OCI-LY1 (cell line): ENCODE measurements around the gene TTPAL.

Source experiments
- H2AFZ ChIP-seq: fragments of 200-600 bp; sonication (generic), shearing (Covaris generic); 2 replicates; pipeline ENCODE4 v1.6.0; 2014; ENCODE audit warnings: antibody characterized with exemption, mild to moderate bottlenecking, low read length
- H3F3A ChIP-seq: fragments of 200-600 bp; sonication (generic), shearing (Covaris generic); 2 replicates; pipeline ENCODE4 v1.6.0; 2014; ENCODE audit warnings: mild to moderate bottlenecking, antibody characterized with exemption, low read length, moderate library complexity; ENCODE audit not compliant: insufficient read depth
- H3K27ac ChIP-seq: fragments of 200-600 bp; sonication (generic); 2 replicates; pipeline ENCODE4 v1.5.1; 2014; ENCODE audit warnings: low read length, mixed run types, mild to moderate bottlenecking, low read depth; ENCODE audit not compliant: poor library complexity, severe bottlenecking
- H3K27me3 ChIP-seq: fragments of 200-600 bp; sonication (generic); 2 replicates; pipeline ENCODE4 v1.6.0; 2014; ENCODE audit warnings: antibody characterized with exemption, mild to moderate bottlenecking, low read length, moderate library complexity; ENCODE audit not compliant: insufficient read depth
- H3K36me3 ChIP-seq: fragments of 200-600 bp; sonication (generic); 2 replicates; pipeline ENCODE4 v1.6.1; 2014; ENCODE audit warnings: mild to moderate bottlenecking, antibody characterized with exemption, low read length, moderate library complexity, mixed read lengths; ENCODE audit not compliant: insufficient read depth
- H3K4me1 ChIP-seq: fragments of 200-600 bp; sonication (generic); 2 replicates; pipeline ENCODE4 v1.5.1; 2014; ENCODE audit warnings: mild to moderate bottlenecking, low read length, moderate library complexity; ENCODE audit not compliant: insufficient read depth, severe bottlenecking
- H3K4me2 ChIP-seq: fragments of 200-600 bp; sonication (generic), shearing (Covaris generic); 2 replicates; pipeline ENCODE4 v1.6.1; 2014; ENCODE audit warnings: low read length
- H3K4me3 ChIP-seq: fragments of 200-600 bp; sonication (generic); 2 replicates; pipeline ENCODE4 v1.5.1; 2014; ENCODE audit warnings: low read length, low read depth, mild to moderate bottlenecking, mixed read lengths; ENCODE audit not compliant: poor library complexity, severe bottlenecking
- H3K79me2 ChIP-seq: fragments of 200-600 bp; shearing (Covaris generic); 2 replicates; pipeline ENCODE4 v1.6.1; 2016; ENCODE audit warnings: mixed run types, low read length, mixed read lengths; ENCODE audit not compliant: insufficient read depth
- H3K9ac ChIP-seq: fragments of 200-600 bp; sonication (generic), shearing (Covaris generic); 2 replicates; pipeline ENCODE4 v1.6.1; 2014; ENCODE audit warnings: mild to moderate bottlenecking, low read length, mixed read lengths
- H3K9me2 ChIP-seq: fragments of 200-600 bp; sonication (generic), shearing (Covaris generic); 2 replicates; pipeline ENCODE4 v1.6.1; 2014; ENCODE audit warnings: low read depth, mild to moderate bottlenecking, low read length, mixed read lengths
- H3K9me3 ChIP-seq: fragments of 200-600 bp; shearing (Covaris generic); 2 replicates; pipeline ENCODE4 v1.6.1; 2014; ENCODE audit warnings: low read length, mixed read lengths
- H4K20me1 ChIP-seq: fragments of 200-600 bp; sonication (generic), shearing (Covaris generic); 2 replicates; pipeline ENCODE4 v1.6.0; 2016; ENCODE audit warnings: mild to moderate bottlenecking, low read length; ENCODE audit not compliant: insufficient read depth
- EZH2 ChIP-seq: fragments of 200-600 bp; sonication (generic), shearing (Covaris generic); IDR thresholded peaks from 2 replicates; pipeline ENCODE4 v1.8.0; 2017; ENCODE audit warnings: borderline replicate concordance, mixed run types, mild to moderate bottlenecking, antibody characterized with exemption, low read length, moderate library complexity, mixed read lengths
- TF ChIP-seq, protein P1 (sequence below): fragments of 200-600 bp; sonication (generic), shearing (Covaris generic); IDR thresholded peaks from 2 replicates; pipeline ENCODE4 v1.5.1; 2017; ENCODE audit warnings: mild to moderate bottlenecking, antibody characterized with exemption, low read length, moderate library complexity, mixed read lengths

Gene TTPAL

GRCh38 chr20:44457016-44457415, 18.7 kb upstream of the TTPAL start:
- Histone ChIP-seq H3K4me1 (no peaks in the 10 kb centered on the region), H3K36me3 (no peaks in the 10 kb centered on the region), H3K9ac (no peak overlapping the region), H3K4me2 (no peak overlapping the region), H2AFZ (no peak overlapping the region), H3K27me3 (no peaks in the 10 kb centered on the region), H3K4me3 (no peak overlapping the region), H3K79me2 (no peaks in the 10 kb centered on the region), H4K20me1 (no peaks in the 10 kb centered on the region), H3K9me3 (no peaks in the 10 kb centered on the region), H3F3A (no peaks in the 10 kb centered on the region), H3K27ac (no peak overlapping the region), H3K9me2 (no peaks in the 10 kb centered on the region)
- TF ChIP-seq, protein P1, sequence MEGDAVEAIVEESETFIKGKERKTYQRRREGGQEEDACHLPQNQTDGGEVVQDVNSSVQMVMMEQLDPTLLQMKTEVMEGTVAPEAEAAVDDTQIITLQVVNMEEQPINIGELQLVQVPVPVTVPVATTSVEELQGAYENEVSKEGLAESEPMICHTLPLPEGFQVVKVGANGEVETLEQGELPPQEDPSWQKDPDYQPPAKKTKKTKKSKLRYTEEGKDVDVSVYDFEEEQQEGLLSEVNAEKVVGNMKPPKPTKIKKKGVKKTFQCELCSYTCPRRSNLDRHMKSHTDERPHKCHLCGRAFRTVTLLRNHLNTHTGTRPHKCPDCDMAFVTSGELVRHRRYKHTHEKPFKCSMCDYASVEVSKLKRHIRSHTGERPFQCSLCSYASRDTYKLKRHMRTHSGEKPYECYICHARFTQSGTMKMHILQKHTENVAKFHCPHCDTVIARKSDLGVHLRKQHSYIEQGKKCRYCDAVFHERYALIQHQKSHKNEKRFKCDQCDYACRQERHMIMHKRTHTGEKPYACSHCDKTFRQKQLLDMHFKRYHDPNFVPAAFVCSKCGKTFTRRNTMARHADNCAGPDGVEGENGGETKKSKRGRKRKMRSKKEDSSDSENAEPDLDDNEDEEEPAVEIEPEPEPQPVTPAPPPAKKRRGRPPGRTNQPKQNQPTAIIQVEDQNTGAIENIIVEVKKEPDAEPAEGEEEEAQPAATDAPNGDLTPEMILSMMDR, result no peak

GRCh38 chr20:44459271-44459670, 16.4 kb upstream of the TTPAL start:
- Histone ChIP-seq H4K20me1 (no peaks in the 10 kb centered on the region), H3K79me2 (no peaks in the 10 kb centered on the region), H3K36me3 (no peaks in the 10 kb centered on the region), H3K9me3 (no peaks in the 10 kb centered on the region), H3K9ac (no peak overlapping the region), H3K4me1 (no peaks in the 10 kb centered on the region), H2AFZ (no peak overlapping the region), H3K27ac (no peak overlapping the region), H3K4me2 (no peak overlapping the region), H3K9me2 (no peaks in the 10 kb centered on the region), H3K4me3 (no peak overlapping the region), H3K27me3 (no peaks in the 10 kb centered on the region), H3F3A (no peaks in the 10 kb centered on the region)
- TF ChIP-seq, protein P1, result no peak
- no peak for TF ChIP-seq EZH2

- Histone ChIP-seq H3K79me2 (no peaks in the 10 kb centered on the region), H3K4me1 (no peaks in the 10 kb centered on the region), H3K9me3 (no peaks in the 10 kb centered on the region), H3F3A (no peaks in the 10 kb centered on the region), H2AFZ (no peak overlapping the region), H4K20me1 (no peaks in the 10 kb centered on the region), H3K27me3 (0 out of 2 replicates have a peak, but pooled peaks cover 4% of the 10 kb centered on the region), H3K9ac (no peak overlapping the region), H3K4me2 (no peak overlapping the region), H3K4me3 (no peak overlapping the region), H3K27ac (no peak overlapping the region), H3K36me3 (no peaks in the 10 kb centered on the region), H3K9me2 (no peaks in the 10 kb centered on the region)
- no peak for TF ChIP-seq EZH2
- TF ChIP-seq, protein P1, result peak; percentile 64
These were observed 14.9 kb upstream of the TTPAL start for GRCh38 chr20:44460795-44461141.
